ENCODE measurements around the gene CHSY3. TPM values are rescaled to one million over a fixed set of nuclear protein-coding genes. Genes with fewer than 3 reads are reported as not detected.

The CHSY3 gene
- total RNA-seq, 4 donors from 2014 or later = 1.7 to 5.6 (median 4.0) TPM

GRCh38 chr5:130126746-130127145, 222.5 kb downstream of the CHSY3 start:
- no peak for TF ChIP-seq CTCF (IDR thresholded peaks at IDR 0.05)
- TF ChIP-seq POLR2A (IDR thresholded peaks at IDR 0.05) = no peak
- no peak overlapping the region for H3K4me3 ChIP-seq (replicated peaks in 1 of 3)
- H3K9me3 ChIP-seq = no peaks in the 10 kb centered on the region
- intact Hi-C loops (cut with DNase I) = no loop called here
- WGBS, 2 donors = 95 to 97% methylated on average over 1 of the region's 1 CpG
- DNase-seq = no peak
- no peak overlapping the region for H3K27ac ChIP-seq
- H3K36me3 ChIP-seq = no peaks in the 10 kb centered on the region
- H3K4me1 ChIP-seq = no peaks in the 10 kb centered on the region
- H3K27me3 ChIP-seq = no peaks in the 10 kb centered on the region

- Histone ChIP-seq H3K27me3 (no peaks in the 10 kb centered on the region), H3K4me1 (no peaks in the 10 kb centered on the region), H3K4me3 (replicated peaks in 1 of 3) (no peak overlapping the region), H3K36me3 (no peaks in the 10 kb centered on the region), H3K27ac (no peak overlapping the region), H3K9me3 (no peaks in the 10 kb centered on the region)
- intact Hi-C loops (cut with DNase I) = no loop called here
- 80 to 83% methylated on average over 2 of the region's 2 CpGs for WGBS, 2 donors
- TF ChIP-seq CTCF (IDR thresholded peaks at IDR 0.05) = no peak
- TF ChIP-seq POLR2A (IDR thresholded peaks at IDR 0.05) = no peak
- no peak for DNase-seq
Measured at GRCh38 chr5:130135506-130135905, 231.2 kb downstream of the CHSY3 start.

GRCh38 chr5:130136300-130136699, 232.0 kb downstream of the CHSY3 start:
- Histone ChIP-seq H3K36me3 (no peaks in the 10 kb centered on the region), H3K4me3 (replicated peaks in 1 of 3) (no peak overlapping the region), H3K27me3 (no peaks in the 10 kb centered on the region), H3K9me3 (no peaks in the 10 kb centered on the region), H3K27ac (no peak overlapping the region), H3K4me1 (no peaks in the 10 kb centered on the region)
- no peak for DNase-seq
- TF ChIP-seq POLR2A (IDR thresholded peaks at IDR 0.05) = no peak
- no peak for TF ChIP-seq CTCF (IDR thresholded peaks at IDR 0.05)
- intact Hi-C loops (cut with DNase I) = no loop called here

GRCh38 chr5:130137681-130138080, 233.4 kb downstream of the CHSY3 start:
- no peak for DNase-seq
- Histone ChIP-seq H3K9me3 (no peaks in the 10 kb centered on the region), H3K4me3 (replicated peaks in 1 of 3) (no peak overlapping the region), H3K4me1 (no peaks in the 10 kb centered on the region), H3K27me3 (no peaks in the 10 kb centered on the region), H3K27ac (no peak overlapping the region), H3K36me3 (no peaks in the 10 kb centered on the region)
- TF ChIP-seq POLR2A (IDR thresholded peaks at IDR 0.05) = no peak
- no peak for TF ChIP-seq CTCF (IDR thresholded peaks at IDR 0.05)
- intact Hi-C loops (cut with DNase I) = no loop called here
- WGBS, 2 donors = 50 to 57% methylated on average over 1 of the region's 1 CpG

- Histone ChIP-seq H3K27ac (no peak overlapping the region), H3K4me1 (no peaks in the 10 kb centered on the region), H3K27me3 (no peaks in the 10 kb centered on the region), H3K9me3 (no peaks in the 10 kb centered on the region), H3K4me3 (replicated peaks in 1 of 3) (no peak overlapping the region), H3K36me3 (no peaks in the 10 kb centered on the region)
- no peak for DNase-seq
- TF ChIP-seq CTCF (IDR thresholded peaks at IDR 0.05) (no peak), POLR2A (IDR thresholded peaks at IDR 0.05) (no peak)
- intact Hi-C loops (cut with DNase I) = no loop called here
Measured at GRCh38 chr5:130138406-130139045, 234.3 kb downstream of the CHSY3 start.
